Smooth muscle cell (in vitro differentiated cells): ENCODE measurements around the gene TUBGCP2. TPM values are rescaled to one million over a fixed set of nuclear protein-coding genes. Genes with fewer than 3 reads are reported as not detected.

ENCODE experiments used
- DNase-seq: peaks from one replicate; lab custom pipeline; 2025; ENCODE audit not compliant: unreplicated experiment; lab: John Stamatoyannopoulos, UW
- H2AFZ ChIP-seq: fragments of 200-600 bp; sonication (generic); 2 replicates; pipeline ENCODE4 v1.6.0; 2016; ENCODE audit warnings: antibody characterized with exemption, low read depth, mild to moderate bottlenecking
- H3F3A ChIP-seq: fragments of 200-600 bp; sonication (generic); 2 replicates; pipeline ENCODE4 v1.6.0; 2017; ENCODE audit warnings: antibody characterized with exemption, low read depth
- H3K27ac ChIP-seq: fragments of 200-600 bp; sonication (generic); 2 replicates; pipeline ENCODE4 v1.5.1; 2016; ENCODE audit warnings: low read depth, mild to moderate bottlenecking
- H3K27me3 ChIP-seq: fragments of 200-600 bp; sonication (generic); 2 replicates; pipeline ENCODE4 v1.6.1; 2016; ENCODE audit warnings: low read depth, mild to moderate bottlenecking
- H3K36me3 ChIP-seq: fragments of 200-600 bp; sonication (generic); 2 replicates; pipeline ENCODE4 v1.5.1; 2016; ENCODE audit warnings: low read depth
- H3K4me1 ChIP-seq: fragments of 200-600 bp; sonication (generic); 2 replicates; pipeline ENCODE4 v1.5.1; 2016; ENCODE audit warnings: low read depth
- H3K4me2 ChIP-seq: fragments of 200-600 bp; sonication (generic); 2 replicates; pipeline ENCODE4 v1.6.0; 2016; ENCODE audit warnings: mild to moderate bottlenecking
- H3K4me3 ChIP-seq: fragments of 200-600 bp; sonication (generic); 2 replicates; pipeline ENCODE4 v1.5.1; 2016; ENCODE audit warnings: mild to moderate bottlenecking
- H3K79me2 ChIP-seq: fragments of 200-600 bp; sonication (generic); 2 replicates; pipeline ENCODE4 v1.6.0; 2016; ENCODE audit warnings: low read depth, mild to moderate bottlenecking
- H3K9ac ChIP-seq: fragments of 200-600 bp; sonication (generic); 2 replicates; pipeline ENCODE4 v1.6.0; 2016; ENCODE audit warnings: low read depth
- H3K9me3 ChIP-seq: fragments of 200-600 bp; sonication (generic); replicated peaks from 2 replicates; pipeline ENCODE4 v1.5.1; 2016; ENCODE audit warnings: low read depth
- H4K20me1 ChIP-seq: fragments of 200-600 bp; sonication (generic); 2 replicates; pipeline ENCODE4 v1.6.0; 2016; ENCODE audit warnings: low read depth
- CTCF ChIP-seq: fragments of 200-600 bp; sonication (generic); IDR thresholded peaks from 2 replicates; pipeline ENCODE4 v1.5.1; 2017; ENCODE audit warnings: borderline replicate concordance, mild to moderate bottlenecking, antibody characterized with exemption; ENCODE audit not compliant: insufficient read depth, poor library complexity, severe bottlenecking
- WGBS: methylation state at CpG from one replicate; pipeline ENCODE4 v1.1.7; 2016; ENCODE audit warnings: low lambda C conversion rate; 5-methylcytosine and 5-hydroxymethylcytosine counted together
- polyA plus RNA-seq: library from polyadenylated mRNA; unstranded; fragments of >200 nt; fragmentation: Nextera tagmentation; extraction: Ambion mirVana; gene quantifications from 2 replicates; pipeline ENCODE4 v1.2.1, GENCODE V29; 2016
- total RNA-seq: library from RNA; depleted of rRNA; stranded (reverse); fragments of >200 nt; gene quantifications from 2 replicates; pipeline ENCODE4 v1.2.3, GENCODE V29; 2014

TUBGCP2 gene
- total and polyA plus RNA-seq, 2 experiments from 2014 or later: 39.5 to 40.5 TPM

DNA sequence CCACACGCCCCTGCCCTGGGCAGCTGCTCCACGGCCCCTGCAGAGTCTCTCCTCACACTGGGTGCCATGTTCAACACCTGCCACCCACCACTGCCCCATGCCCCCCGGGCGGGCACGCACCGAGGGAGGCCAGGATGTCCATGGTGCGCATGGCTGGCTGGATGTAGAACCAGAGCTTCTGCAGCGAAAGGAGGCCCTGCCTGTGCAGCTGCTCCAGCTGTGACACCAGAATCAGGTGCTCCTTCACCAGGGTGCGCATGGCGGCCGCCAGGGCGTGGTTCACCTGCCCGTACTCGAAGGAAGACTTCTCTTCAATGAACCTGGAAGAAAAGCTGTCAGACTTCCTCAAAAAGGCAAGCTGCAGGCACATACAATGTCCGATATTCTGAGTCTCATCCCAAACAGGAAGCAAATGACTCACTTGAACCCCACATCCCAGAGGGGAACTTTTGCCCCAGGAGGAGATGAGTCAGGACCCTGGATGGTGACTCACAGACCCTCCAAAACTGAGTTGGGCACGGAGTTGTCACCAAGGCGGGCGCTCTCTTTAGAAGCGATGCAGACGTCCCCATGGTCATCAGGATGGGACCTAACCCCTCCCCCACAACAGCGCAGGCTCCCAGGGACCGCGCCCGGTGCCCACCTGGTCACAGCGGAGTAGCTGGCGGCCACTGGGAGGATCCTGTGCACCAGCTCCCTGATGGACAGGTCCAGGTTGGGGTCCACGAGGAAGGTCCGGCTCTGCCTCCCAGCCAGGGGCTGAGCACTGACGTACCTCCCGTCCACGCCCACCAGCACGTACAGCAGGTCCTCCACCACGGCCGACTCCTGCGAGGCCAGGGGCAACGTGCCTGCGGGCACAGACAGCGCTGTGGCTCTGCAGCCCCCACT is 15.5 kb downstream of the TUBGCP2 start:
- DNase-seq: no peak
- H3K4me2 ChIP-seq: no peak overlapping the region
- H3K9me3 ChIP-seq: no peaks in the 10 kb centered on the region
- no peaks in the 10 kb centered on the region for H3F3A ChIP-seq
- no peak overlapping the region for H2AFZ ChIP-seq
- no peaks in the 10 kb centered on the region for H3K4me1 ChIP-seq
- no peak overlapping the region for H3K27ac ChIP-seq
- H4K20me1 ChIP-seq: no peaks in the 10 kb centered on the region
- WGBS: 96% methylated on average over 38 of the region's 38 CpGs
- no peaks in the 10 kb centered on the region for H3K27me3 ChIP-seq
- no peak for TF ChIP-seq CTCF
- no peaks in the 10 kb centered on the region for H3K79me2 ChIP-seq
- peaks cover 11% of the 10 kb centered on the region for H3K36me3 ChIP-seq
- H3K4me3 ChIP-seq: no peak overlapping the region
- H3K9ac ChIP-seq: no peak overlapping the region

DNA sequence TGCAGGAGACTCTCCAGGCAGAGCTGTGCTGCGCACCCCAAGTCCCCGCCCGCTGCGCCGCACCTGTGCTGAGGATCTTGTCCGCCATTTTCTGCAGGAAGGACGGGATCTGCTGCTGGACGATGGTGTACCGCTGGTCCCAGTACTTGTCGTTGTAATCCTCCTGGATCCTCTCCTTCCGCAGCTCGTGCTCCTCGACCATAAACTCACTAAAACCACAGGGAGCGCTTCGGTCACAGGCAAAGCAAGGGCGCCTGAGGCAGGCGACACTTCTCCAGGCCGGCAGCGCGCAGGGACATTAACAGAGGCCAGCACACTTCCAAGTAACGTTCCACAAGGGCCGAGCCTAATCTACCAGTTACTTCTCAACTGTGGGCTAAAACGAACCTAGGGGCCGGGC is 18.9 kb downstream of the TUBGCP2 start:
- Histone ChIP-seq H3K79me2 (no peaks in the 10 kb centered on the region), H3K4me3 (no peak overlapping the region), H2AFZ (no peak overlapping the region), H3K4me2 (no peak overlapping the region), H3K27ac (no peak overlapping the region), H3K9ac (no peak overlapping the region), H3K27me3 (no peaks in the 10 kb centered on the region), H4K20me1 (peaks cover 12% of the 10 kb centered on the region), H3K4me1 (no peaks in the 10 kb centered on the region), H3F3A (no peaks in the 10 kb centered on the region), H3K36me3 (peaks cover 17% of the 10 kb centered on the region), H3K9me3 (no peaks in the 10 kb centered on the region)
- no peak for DNase-seq
- no peak for TF ChIP-seq CTCF
- WGBS: 95% methylated on average over 23 of the region's 24 CpGs

DNA sequence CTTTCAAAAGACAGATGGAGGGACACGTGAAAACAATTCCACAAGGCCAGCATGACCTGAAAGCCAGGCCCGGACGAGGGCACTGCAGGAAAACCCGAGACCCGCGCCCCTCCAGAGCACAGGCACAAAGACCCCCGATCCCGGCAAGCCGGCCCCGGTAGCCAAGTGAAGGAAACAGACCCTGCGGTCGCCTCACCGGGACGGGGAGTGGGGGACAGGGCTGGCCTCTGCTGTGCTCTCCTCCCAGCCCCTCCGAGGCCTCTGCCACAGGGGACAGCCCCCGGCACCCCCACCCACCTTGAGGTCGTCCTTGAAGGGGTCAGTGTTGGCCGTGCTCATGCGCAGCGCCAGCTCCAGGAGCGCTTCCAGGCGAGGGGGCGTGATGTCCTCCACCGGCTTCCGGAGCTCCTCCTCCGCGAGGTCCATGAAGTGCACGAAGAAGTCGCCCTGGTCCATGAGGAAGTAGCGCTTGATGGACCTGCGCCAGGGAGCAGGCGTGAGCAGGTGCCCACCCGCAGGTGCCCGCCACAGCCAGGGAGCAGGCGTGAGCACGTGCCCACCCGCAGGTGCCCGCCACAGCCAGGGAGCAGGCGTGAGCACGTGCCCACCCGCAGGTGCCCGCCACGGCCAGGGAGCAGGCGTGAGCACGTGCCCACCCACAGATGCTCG is 20.7 kb downstream of the TUBGCP2 start:
- no peak overlapping the region for H3K4me3 ChIP-seq
- 96% methylated on average over 46 of the region's 46 CpGs for WGBS
- H3K79me2 ChIP-seq: no peaks in the 10 kb centered on the region
- H3K36me3 ChIP-seq: peaks cover 17% of the 10 kb centered on the region
- no peak for TF ChIP-seq CTCF
- H3K9me3 ChIP-seq: no peaks in the 10 kb centered on the region
- peaks cover 12% of the 10 kb centered on the region for H4K20me1 ChIP-seq
- H3K4me2 ChIP-seq: no peak overlapping the region
- H2AFZ ChIP-seq: no peak overlapping the region
- H3K27ac ChIP-seq: no peak overlapping the region
- H3K4me1 ChIP-seq: no peaks in the 10 kb centered on the region
- DNase-seq: no peak
- H3K9ac ChIP-seq: no peak overlapping the region
- H3K27me3 ChIP-seq: no peaks in the 10 kb centered on the region
- no peaks in the 10 kb centered on the region for H3F3A ChIP-seq
